SH-SY5Y (cell line): ENCODE measurements around the gene ACOT9.

Experiments
- GATA2 ChIP-seq: IDR thresholded peaks from 2 replicates; pipeline ENCODE4 v1.6.1; 2011; ENCODE audit warnings: mild to moderate bottlenecking, low read depth, low read length
- GATA3 ChIP-seq: IDR thresholded peaks from 2 replicates; pipeline ENCODE4 v1.6.1; 2011; ENCODE audit warnings: low read depth, mild to moderate bottlenecking, low read length, moderate library complexity

DNA sequence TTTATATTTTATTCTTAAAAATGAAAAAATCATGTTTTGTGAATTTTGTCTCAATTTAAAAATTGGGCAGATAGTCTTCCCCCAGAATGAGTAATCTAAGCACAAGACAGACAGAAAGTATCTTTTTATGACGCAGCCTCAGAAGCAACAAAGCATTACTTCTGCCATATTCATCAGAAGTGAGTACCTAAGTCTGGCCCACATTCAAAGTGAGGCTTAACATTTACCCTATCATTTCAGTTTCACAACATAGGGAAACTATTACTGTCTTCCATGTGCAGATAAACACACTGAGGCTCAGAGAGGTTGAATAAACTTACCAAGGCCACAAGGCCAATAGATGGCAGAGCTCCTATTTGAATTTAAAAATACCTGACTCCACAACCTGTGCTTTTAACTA lies 80.2 kb downstream of the ACOT9 start:
- TF ChIP-seq GATA3 (no peak), GATA2 (no peak)
